HEK293T (cell line): ENCODE results near the gene SH3D21.

Source experiments
- ARNT ChIP-seq: fragments of 450-650 bp; IDR thresholded peaks from 2 replicates; pipeline ENCODE4 v1.6.1; 2017; ENCODE audit warnings: mild to moderate bottlenecking
- BHLHE40 ChIP-seq: fragments of 450-650 bp; IDR thresholded peaks from 2 replicates; pipeline ENCODE4 v1.6.1; 2016; ENCODE audit warnings: mild to moderate bottlenecking, moderate library complexity, borderline replicate concordance
- CTBP1 ChIP-seq: fragments of 450-650 bp; IDR thresholded peaks from 2 replicates; pipeline ENCODE4 v1.6.1; 2016; ENCODE audit warnings: borderline replicate concordance
- FOXA1 ChIP-seq: fragments of 450-650 bp; IDR thresholded peaks from 2 replicates; pipeline ENCODE4 v1.6.1; 2016; ENCODE audit warnings: mild to moderate bottlenecking
- FOXM1 ChIP-seq: fragments of 450-650 bp; IDR thresholded peaks from 2 replicates; pipeline ENCODE4 v1.6.1; 2017; ENCODE audit warnings: mild to moderate bottlenecking, borderline replicate concordance
- HDGF ChIP-seq: fragments of 450-650 bp; IDR thresholded peaks from 2 replicates; pipeline ENCODE4 v1.6.1; 2017; ENCODE audit warnings: antibody characterized with exemption, borderline replicate concordance
- L3MBTL2 ChIP-seq: fragments of 450-650 bp; conservative IDR thresholded peaks from 2 replicates; pipeline ENCODE4 v1.6.1; 2016; ENCODE audit warnings: mild to moderate bottlenecking
- LEF1 ChIP-seq: fragments of 450-650 bp; IDR thresholded peaks from 2 replicates; pipeline ENCODE4 v1.6.1; 2017; ENCODE audit warnings: mild to moderate bottlenecking, borderline replicate concordance
- NFRKB ChIP-seq: fragments of 450-650 bp; IDR thresholded peaks from 2 replicates; pipeline ENCODE4 v1.6.1; 2016; ENCODE audit warnings: mild to moderate bottlenecking, moderate library complexity
- SP1 ChIP-seq: fragments of 450-650 bp; IDR thresholded peaks from 2 replicates; pipeline ENCODE4 v1.6.1; 2017
- SUZ12 ChIP-seq: fragments of 450-650 bp; IDR thresholded peaks from 2 replicates; pipeline ENCODE4 v1.6.1; 2016; ENCODE audit warnings: mild to moderate bottlenecking
- ZNF384 ChIP-seq: fragments of 450-650 bp; IDR thresholded peaks from 2 replicates; pipeline ENCODE4 v1.6.1; 2016
- TF ChIP-seq, protein P1 (sequence below): fragments of 450-650 bp; IDR thresholded peaks from 2 replicates; pipeline ENCODE4 v1.6.1; 2016

DNA sequence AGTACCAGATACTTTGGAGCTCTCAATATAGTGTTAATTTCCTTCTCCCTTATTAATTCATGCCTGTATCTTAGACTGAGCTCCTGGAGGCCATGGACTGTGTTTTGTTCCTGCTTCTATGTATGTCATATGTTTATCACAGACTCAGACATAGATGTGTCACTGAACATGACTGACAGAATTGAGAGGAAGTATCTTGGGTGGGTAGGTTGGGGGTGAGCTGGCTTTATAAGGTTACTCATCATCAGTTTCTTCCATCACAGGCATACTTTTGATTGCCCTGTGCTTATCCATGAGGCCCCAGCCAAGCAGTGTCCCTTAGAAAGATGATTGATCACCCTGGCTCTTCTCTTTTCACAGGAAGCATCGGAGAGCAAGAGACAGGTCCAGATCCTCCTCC lies 5.6 kb upstream of the SH3D21 start:
- TF ChIP-seq ZNF384, result no peak
- TF ChIP-seq FOXM1, result no peak
- TF ChIP-seq SP1, result no peak
- TF ChIP-seq NFRKB, result no peak
- TF ChIP-seq CTBP1, result no peak
- no peak for TF ChIP-seq SUZ12
- TF ChIP-seq ARNT, result no peak
- no peak for TF ChIP-seq BHLHE40
- no peak for TF ChIP-seq FOXA1
- no peak for TF ChIP-seq L3MBTL2
- no peak for TF ChIP-seq LEF1
- TF ChIP-seq HDGF, result no peak
- TF ChIP-seq, protein P1, sequence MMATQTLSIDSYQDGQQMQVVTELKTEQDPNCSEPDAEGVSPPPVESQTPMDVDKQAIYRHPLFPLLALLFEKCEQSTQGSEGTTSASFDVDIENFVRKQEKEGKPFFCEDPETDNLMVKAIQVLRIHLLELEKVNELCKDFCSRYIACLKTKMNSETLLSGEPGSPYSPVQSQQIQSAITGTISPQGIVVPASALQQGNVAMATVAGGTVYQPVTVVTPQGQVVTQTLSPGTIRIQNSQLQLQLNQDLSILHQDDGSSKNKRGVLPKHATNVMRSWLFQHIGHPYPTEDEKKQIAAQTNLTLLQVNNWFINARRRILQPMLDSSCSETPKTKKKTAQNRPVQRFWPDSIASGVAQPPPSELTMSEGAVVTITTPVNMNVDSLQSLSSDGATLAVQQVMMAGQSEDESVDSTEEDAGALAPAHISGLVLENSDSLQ, result no peak
